DOHH2 (cell line): ENCODE results near the gene STARD13.

Experiments
- H3F3A ChIP-seq: fragments of 200-600 bp; sonication (generic), shearing (Covaris generic); 2 replicates; pipeline ENCODE4 v1.6.0; 2016; ENCODE audit warnings: antibody characterized with exemption, mild to moderate bottlenecking; ENCODE audit not compliant: control insufficient read depth, insufficient read depth
- H3K27ac ChIP-seq: fragments of 200-600 bp; sonication (generic); 2 replicates; pipeline ENCODE4 v1.5.1; 2014; ENCODE audit warnings: low read depth, mild to moderate bottlenecking, low read length, moderate library complexity
- H3K27me3 ChIP-seq: fragments of 200-600 bp; sonication (generic); 2 replicates; pipeline ENCODE4 v1.6.1; 2014; ENCODE audit warnings: mild to moderate bottlenecking, low read length, mixed read lengths; ENCODE audit not compliant: control insufficient read depth
- H3K36me3 ChIP-seq: fragments of 200-600 bp; sonication (generic); 2 replicates; pipeline ENCODE4 v1.6.1; 2014; ENCODE audit warnings: mild to moderate bottlenecking, low read length, moderate library complexity, mixed read lengths; ENCODE audit not compliant: control insufficient read depth
- H3K4me1 ChIP-seq: fragments of 200-600 bp; sonication (generic); 2 replicates; pipeline ENCODE4 v1.6.1; 2014; ENCODE audit warnings: mild to moderate bottlenecking, low read length, mixed read lengths; ENCODE audit not compliant: control insufficient read depth
- H3K4me2 ChIP-seq: fragments of 200-600 bp; sonication (generic); 2 replicates; pipeline ENCODE4 v1.6.0; 2014; ENCODE audit warnings: mild to moderate bottlenecking, low read length, moderate library complexity
- H3K4me3 ChIP-seq: fragments of 200-600 bp; sonication (generic); 2 replicates; pipeline ENCODE4 v1.5.1; 2014; ENCODE audit warnings: mild to moderate bottlenecking, low read length, mixed read lengths
- H3K79me2 ChIP-seq: fragments of 200-600 bp; sonication (generic); 2 replicates; pipeline ENCODE4 v1.6.1; 2014; ENCODE audit warnings: mild to moderate bottlenecking, low read length, mixed read lengths; ENCODE audit not compliant: control insufficient read depth
- H3K9me2 ChIP-seq: fragments of 200-600 bp; sonication (generic); replicated peaks from 2 replicates; pipeline ENCODE4 v1.6.1; 2014; ENCODE audit warnings: mild to moderate bottlenecking, low read length, mixed read lengths; ENCODE audit not compliant: control insufficient read depth
- H3K9me3 ChIP-seq: fragments of 200-600 bp; sonication (generic); 2 replicates; pipeline ENCODE4 v1.6.1; 2014; ENCODE audit warnings: antibody characterized with exemption, low read length, mixed read lengths; ENCODE audit not compliant: control insufficient read depth, insufficient read depth
- H4K20me1 ChIP-seq: fragments of 200-600 bp; sonication (generic); 2 replicates; pipeline ENCODE4 v1.6.0; 2014; ENCODE audit warnings: low read depth, mild to moderate bottlenecking, antibody characterized with exemption, low read length, moderate library complexity; ENCODE audit not compliant: control insufficient read depth, insufficient read depth
- EZH2phosphoT487 ChIP-seq: fragments of 200-600 bp; sonication (generic); IDR thresholded peaks from 2 replicates; pipeline ENCODE4 v1.6.1; 2017; ENCODE audit warnings: borderline replicate concordance, mild to moderate bottlenecking, antibody characterized with exemption, low read length, moderate library complexity, mixed read lengths
- TF ChIP-seq, protein P1 (sequence below): fragments of 200-600 bp; sonication (generic); IDR thresholded peaks from one replicate; pipeline ENCODE4 v1.5.1; 2014; ENCODE audit warnings: antibody characterized with exemption, mild to moderate bottlenecking, low read depth, low read length; ENCODE audit not compliant: poor library complexity, severe bottlenecking

Gene STARD13

DNA sequence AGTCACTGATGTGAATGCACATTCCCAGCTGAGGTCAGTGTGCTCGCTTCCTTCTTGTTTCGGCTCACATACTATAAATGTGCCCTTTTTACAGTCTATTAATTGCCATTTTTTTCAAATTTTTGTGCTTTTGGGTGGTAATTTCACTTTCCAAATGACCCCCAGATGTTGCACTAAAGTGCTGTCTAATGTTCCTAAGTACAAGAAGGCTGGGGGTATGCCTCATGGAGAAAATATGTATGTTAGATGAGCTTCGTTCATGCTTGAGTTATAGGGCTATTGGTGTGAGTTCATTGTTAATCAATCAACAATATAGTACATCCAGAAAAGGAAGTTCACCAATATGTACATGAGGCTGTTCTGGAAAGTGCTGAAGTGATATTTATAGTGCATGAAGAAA lies 184.7 kb downstream of the STARD13 start:
- no peaks in the 10 kb centered on the region for H3K9me2 ChIP-seq
- 0 out of 2 replicates have a peak, but pooled peaks cover 2% of the 10 kb centered on the region for H3K9me3 ChIP-seq
- H3K36me3 ChIP-seq: no peaks in the 10 kb centered on the region
- no peak overlapping the region for H3K4me3 ChIP-seq
- no peaks in the 10 kb centered on the region; the same call in 1 of the 2 replicates for H3K27me3 ChIP-seq
- H3K4me1 ChIP-seq: peaks cover 6% of the 10 kb centered on the region
- TF ChIP-seq, protein P1, sequence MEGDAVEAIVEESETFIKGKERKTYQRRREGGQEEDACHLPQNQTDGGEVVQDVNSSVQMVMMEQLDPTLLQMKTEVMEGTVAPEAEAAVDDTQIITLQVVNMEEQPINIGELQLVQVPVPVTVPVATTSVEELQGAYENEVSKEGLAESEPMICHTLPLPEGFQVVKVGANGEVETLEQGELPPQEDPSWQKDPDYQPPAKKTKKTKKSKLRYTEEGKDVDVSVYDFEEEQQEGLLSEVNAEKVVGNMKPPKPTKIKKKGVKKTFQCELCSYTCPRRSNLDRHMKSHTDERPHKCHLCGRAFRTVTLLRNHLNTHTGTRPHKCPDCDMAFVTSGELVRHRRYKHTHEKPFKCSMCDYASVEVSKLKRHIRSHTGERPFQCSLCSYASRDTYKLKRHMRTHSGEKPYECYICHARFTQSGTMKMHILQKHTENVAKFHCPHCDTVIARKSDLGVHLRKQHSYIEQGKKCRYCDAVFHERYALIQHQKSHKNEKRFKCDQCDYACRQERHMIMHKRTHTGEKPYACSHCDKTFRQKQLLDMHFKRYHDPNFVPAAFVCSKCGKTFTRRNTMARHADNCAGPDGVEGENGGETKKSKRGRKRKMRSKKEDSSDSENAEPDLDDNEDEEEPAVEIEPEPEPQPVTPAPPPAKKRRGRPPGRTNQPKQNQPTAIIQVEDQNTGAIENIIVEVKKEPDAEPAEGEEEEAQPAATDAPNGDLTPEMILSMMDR: no peak
- no peak for TF ChIP-seq EZH2phosphoT487
- H3K27ac ChIP-seq: no peak overlapping the region
- H3K79me2 ChIP-seq: no peaks in the 10 kb centered on the region
- H4K20me1 ChIP-seq: no peaks in the 10 kb centered on the region
- H3K4me2 ChIP-seq: no peak overlapping the region
- H3F3A ChIP-seq: no peaks in the 10 kb centered on the region

DNA sequence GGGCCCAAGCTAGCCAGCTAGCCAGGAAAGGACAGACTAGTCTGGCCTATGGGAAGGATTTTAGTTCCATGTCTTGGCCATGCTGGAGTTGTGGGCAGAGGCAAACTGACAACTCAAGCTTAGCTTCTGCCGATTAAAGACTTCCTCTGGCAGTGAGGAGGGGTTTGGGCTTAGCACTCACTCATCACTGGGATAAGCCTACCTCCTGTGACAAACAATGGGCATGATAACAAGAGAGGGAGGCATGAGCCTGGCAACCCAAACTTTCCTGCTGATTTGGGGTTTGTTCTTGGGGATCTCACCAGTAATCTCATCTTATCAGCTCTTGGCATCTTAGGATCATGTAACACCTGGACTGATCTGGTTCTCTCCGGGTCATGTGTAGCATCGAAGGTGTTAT lies 185.7 kb downstream of the STARD13 start:
- H3K79me2 ChIP-seq: no peaks in the 10 kb centered on the region
- no peaks in the 10 kb centered on the region for H3K4me1 ChIP-seq
- no peaks in the 10 kb centered on the region; the same call in 1 of the 2 replicates for H3K27me3 ChIP-seq
- no peaks in the 10 kb centered on the region for H3F3A ChIP-seq
- H3K9me2 ChIP-seq: no peaks in the 10 kb centered on the region
- no peaks in the 10 kb centered on the region for H3K36me3 ChIP-seq
- H3K4me2 ChIP-seq: no peak overlapping the region
- no peaks in the 10 kb centered on the region for H4K20me1 ChIP-seq
- no peak overlapping the region for H3K4me3 ChIP-seq
- H3K27ac ChIP-seq: no peak overlapping the region
- 0 out of 2 replicates have a peak, but pooled peaks cover 2% of the 10 kb centered on the region for H3K9me3 ChIP-seq
- TF ChIP-seq EZH2phosphoT487: no peak

DNA sequence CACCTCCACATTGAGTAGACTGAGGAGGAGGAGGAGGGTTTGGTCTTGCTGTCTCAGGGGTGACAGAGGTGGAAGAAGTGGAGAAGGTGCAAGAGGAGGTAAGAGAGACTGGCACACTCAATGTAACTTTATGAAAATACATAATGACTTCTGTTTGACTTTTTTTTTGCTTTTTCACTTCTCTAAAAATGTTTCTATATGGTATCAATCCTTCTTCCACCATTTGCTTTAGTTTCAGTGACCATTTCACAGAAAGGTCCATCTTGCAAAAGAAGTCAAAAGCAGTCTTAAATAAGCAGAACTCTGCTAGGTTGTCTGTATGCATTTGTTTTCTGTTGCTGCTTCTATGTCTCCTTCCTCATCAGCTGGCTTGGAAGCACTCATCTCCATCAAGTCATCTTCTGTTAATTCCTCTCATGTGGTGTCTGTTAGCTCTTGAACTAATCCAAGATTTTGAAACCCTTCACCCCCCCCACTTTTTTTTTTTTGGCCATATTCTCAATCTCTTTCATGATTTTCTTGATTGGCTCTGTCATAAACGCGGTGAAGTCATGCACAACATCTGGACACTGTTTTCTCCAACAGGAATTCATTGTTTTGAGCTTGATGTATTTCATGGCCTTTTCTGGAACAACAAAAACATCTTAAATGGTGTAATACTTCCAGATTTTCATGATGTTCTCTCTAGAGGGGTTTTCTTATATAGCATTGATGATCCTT lies 188.5 kb downstream of the STARD13 start:
- H3K36me3 ChIP-seq: no peaks in the 10 kb centered on the region
- H3K9me2 ChIP-seq: no peaks in the 10 kb centered on the region
- no peaks in the 10 kb centered on the region; the same call in 1 of the 2 replicates for H3K27me3 ChIP-seq
- 0 out of 2 replicates have a peak, but pooled peaks cover 2% of the 10 kb centered on the region for H3K9me3 ChIP-seq
- no peaks in the 10 kb centered on the region for H3F3A ChIP-seq
- no peak overlapping the region for H3K4me2 ChIP-seq
- no peaks in the 10 kb centered on the region for H3K79me2 ChIP-seq
- no peak overlapping the region for H3K27ac ChIP-seq
- H3K4me1 ChIP-seq: no peaks in the 10 kb centered on the region
- no peak overlapping the region for H3K4me3 ChIP-seq
- no peaks in the 10 kb centered on the region for H4K20me1 ChIP-seq
- TF ChIP-seq, protein P1: no peak
- no peak for TF ChIP-seq EZH2phosphoT487

DNA sequence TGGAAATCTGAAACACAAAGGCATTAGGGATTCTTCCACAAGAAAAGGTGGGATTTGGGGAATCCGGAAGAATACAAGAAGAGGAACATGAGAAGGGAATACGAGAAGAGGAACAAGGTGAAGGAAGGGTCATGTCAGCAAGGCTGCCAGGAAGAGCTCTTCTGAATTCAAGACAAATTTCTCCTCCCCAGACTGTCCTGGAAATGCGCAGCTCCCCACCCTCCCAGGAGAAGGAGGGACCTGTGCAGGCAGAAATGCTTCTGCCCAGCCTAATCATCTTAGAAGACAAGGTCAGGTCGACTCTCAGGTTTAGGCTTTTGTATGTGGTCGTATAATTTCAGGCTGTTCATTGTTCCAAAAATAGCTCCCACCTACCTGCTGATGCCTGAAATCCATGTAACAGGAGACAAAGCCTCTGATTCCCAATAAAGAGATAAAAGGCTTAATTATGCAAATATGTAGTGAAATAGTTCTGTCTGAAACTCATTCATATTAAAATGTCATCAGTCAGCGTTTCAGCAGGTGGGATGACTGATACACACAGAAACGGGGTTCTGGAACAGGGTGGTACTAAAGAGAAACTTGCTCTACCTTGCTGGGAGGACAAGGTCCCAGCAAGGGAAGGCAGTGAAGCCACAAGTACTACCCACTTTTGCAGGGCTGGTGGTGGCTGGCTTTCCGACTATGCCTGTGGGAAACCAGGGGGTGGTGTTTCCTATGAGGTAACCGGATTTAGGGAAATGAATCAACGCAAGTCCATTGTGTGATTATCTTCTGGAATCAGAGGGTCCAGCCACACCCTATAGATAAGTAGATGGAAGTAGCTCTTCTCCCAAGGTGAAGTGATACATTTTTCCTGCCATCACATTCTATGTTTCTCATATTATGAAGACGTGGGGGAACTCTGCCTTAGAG lies 193.2 kb downstream of the STARD13 start:
- Histone ChIP-seq H3K27me3 (no peaks in the 10 kb centered on the region), H3K4me2 (no peak overlapping the region)
- TF ChIP-seq, protein P1: no peak
- no peak for TF ChIP-seq EZH2phosphoT487

More for the DNA sequence above, 193.2 kb downstream of the STARD13 start:
- Histone ChIP-seq H3K4me3 (no peak overlapping the region), H3K27ac (no peak overlapping the region), H3K79me2 (no peaks in the 10 kb centered on the region), H3K9me3 (no peaks in the 10 kb centered on the region), H3K9me2 (no peaks in the 10 kb centered on the region), H3K36me3 (no peaks in the 10 kb centered on the region), H4K20me1 (no peaks in the 10 kb centered on the region), H3F3A (no peaks in the 10 kb centered on the region), H3K4me1 (no peaks in the 10 kb centered on the region)
